K562 (cell line): Measurements from ENCODE around the gene TMEM72. TPM values are rescaled to one million over a fixed set of nuclear protein-coding genes. Genes with fewer than 3 reads are reported as not detected.

ENCODE experiments used
- BCOR ChIP-seq: fragments of 450-650 bp; IDR thresholded peaks from 2 replicates; pipeline ENCODE4 v1.6.1; 2016
- CHD7 ChIP-seq: fragments of 200-600 bp; sonication (generic); IDR thresholded peaks from one replicate; pipeline ENCODE4 v1.6.1; 2012; ENCODE audit warnings: mild to moderate bottlenecking, low read depth, low read length, inconsistent platforms
- E2F1 ChIP-seq: sonication (generic); formaldehyde crosslinking; IDR thresholded peaks from 2 replicates; pipeline ENCODE4 v1.8.1; 2023; ENCODE audit warnings: mild to moderate bottlenecking, missing genetic modification reagents, moderate library complexity
- PHTF2 ChIP-seq: fragments of 250-450 bp; sonication (Bioruptor Pico); IDR thresholded peaks from 2 replicates; pipeline ENCODE4 v1.5.0; 2021; ENCODE audit warnings: mild to moderate bottlenecking
- POLR3A ChIP-seq: IDR thresholded peaks from 2 replicates; pipeline ENCODE4 v1.6.1; 2011; ENCODE audit warnings: borderline replicate concordance, mild to moderate bottlenecking, moderate library complexity; ENCODE audit not compliant: insufficient read length, insufficient read depth; ENCODE audit errors: extremely low read depth
- SP1 ChIP-seq: sonication (generic); formaldehyde crosslinking; IDR thresholded peaks from 2 replicates; pipeline ENCODE4 v1.8.1; 2022; ENCODE audit warnings: mild to moderate bottlenecking, missing genetic modification reagents
- TOE1 ChIP-seq, 2 experiments: fragments of 450-650 bp in 1 of 2; sonication (generic) in 1 of 2; formaldehyde crosslinking in 1 of 2; IDR thresholded peaks; 2 replicates each; pipeline versions ENCODE4 v1.7.1 to v1.8.0; 2016 to 2022; ENCODE audit warnings: borderline replicate concordance in 2 of 2, mild to moderate bottlenecking in 2 of 2, antibody characterized with exemption in 1 of 2, inconsistent platforms in 1 of 2, low read depth in 1 of 2, missing genetic modification reagents in 1 of 2, moderate library complexity in 1 of 2
- ZNF696 ChIP-seq: fragments of 250-450 bp; sonication (Bioruptor Pico); conservative IDR thresholded peaks from 2 replicates; pipeline ENCODE4 v1.4.0; 2020; ENCODE audit warnings: mild to moderate bottlenecking, moderate library complexity
- polyA plus RNA-seq, 8 experiments: library from polyadenylated mRNA; depleted of rRNA in 4 of 8; stranded (reverse) in 5 of 8; unstranded in 3 of 8; fragments of >200 nt; fragmentation: Nextera tagmentation in 2 of 8; fragmentation: Illumina TruSeq in 1 of 8; extraction: Ambion mirVana in 2 of 8; extraction: Trizol in 1 of 8; gene quantifications; 2 replicates each; pipeline versions ENCODE4 v1.2.1 to v1.2.3, GENCODE V29; 2011 to 2014; ENCODE audit warnings: inconsistent platforms in 1 of 8, missing spikeins in 1 of 8
- total RNA-seq, 7 experiments: library from RNA; depleted of rRNA in 6 of 7; stranded (reverse); fragments of >200 nt in 6 of 7; fragmentation: Illumina TruSeq in 2 of 7; extraction: Trizol in 2 of 7; gene quantifications; 2 replicates each; pipeline versions ENCODE4 v1.2.1 to v1.2.3, GENCODE V29; 2011 to 2021; ENCODE audit warnings: low replicate concordance in 1 of 7
- TF ChIP-seq, protein P1 (sequence below), 3 experiments: fragments of 200-800 bp in 1 of 3; sonication (Bioruptor generic) in 1 of 3; sonication (generic) in 1 of 3; formaldehyde crosslinking in 1 of 3; IDR thresholded peaks; 2 replicates each; pipeline versions ENCODE4 v1.6.1 to v1.8.0; 2016 to 2022; ENCODE audit warnings: mild to moderate bottlenecking in 2 of 3, missing compliant biosample characterization in 2 of 3, missing genetic modification characterization in 2 of 3, missing genetic modification reagents in 1 of 3

The TMEM72 gene
- total and polyA plus RNA-seq, 9 of the 15 experiments (the other 6 are each of a cell fraction or from before 2014, with no cell fraction given) = not detected

- TF ChIP-seq, protein P1, sequence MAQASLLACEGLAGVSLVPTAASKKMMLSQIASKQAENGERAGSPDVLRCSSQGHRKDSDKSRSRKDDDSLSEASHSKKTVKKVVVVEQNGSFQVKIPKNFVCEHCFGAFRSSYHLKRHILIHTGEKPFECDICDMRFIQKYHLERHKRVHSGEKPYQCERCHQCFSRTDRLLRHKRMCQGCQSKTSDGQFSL (CRISPR knock-in tag; IDR thresholded peaks at IDR 0.05) = no peak
- TF ChIP-seq, protein P1 (tag; IDR thresholded peaks at IDR 0.05) = no peak
- TF ChIP-seq ZNF696 (CRISPR knock-in tag) (no peak), TOE1 (IDR thresholded peaks at IDR 0.05; ENCODE audit: borderline replicate concordance) (no peak), TOE1 (CRISPR knock-in tag; IDR thresholded peaks at IDR 0.05; ENCODE audit: borderline replicate concordance, low read depth) (no peak), SP1 (CRISPR knock-in tag) (0 out of 2 replicates have a peak, but pooled peaks have one; percentile 30), CHD7 (no peak), POLR3A (no peak), PHTF2 (CRISPR knock-in tag) (no peak), E2F1 (CRISPR knock-in tag) (no peak), BCOR (0 out of 2 replicates have a peak, but pooled peaks have one; percentile 12)
Measured at GRCh38 chr10:44978213-44978569, 67.1 kb downstream of the TMEM72 start (continued).
